Heart left ventricle (tissue), 16 donors: ENCODE data around the gene ECI1. TPM values are rescaled to one million over a fixed set of nuclear protein-coding genes. Genes with fewer than 3 reads are reported as not detected.

Experiments
- ATAC-seq, 4 donors: fragments of 200-7000 bp; cut with Tn5 transposase; one replicate each; pipeline ENCODE4 v1.9.1; 2020 to 2022; ENCODE audit warnings: moderate library complexity in 4 of 4, mild to moderate bottlenecking in 3 of 4, moderate number of reproducible peaks in 1 of 4
- DNase-seq, 5 donors: peaks; one replicate each; pipeline ENCODE4 v3.0.0-alpha.2; 2020
- H3K27ac ChIP-seq, 12 donors: fragments of 200-600 bp; sonication (generic) in 4 of 12; one replicate each; pipeline versions ENCODE4 v1.5.0 to v1.8.0; 2016 to 2022; ENCODE audit warnings: mild to moderate bottlenecking in 2 of 12
- H3K27me3 ChIP-seq, 9 donors: fragments of 200-600 bp; sonication (generic) in 2 of 9; one replicate each; pipeline versions ENCODE4 v1.5.1 to v1.8.0; 2016 to 2022; ENCODE audit warnings: mild to moderate bottlenecking in 3 of 9
- H3K36me3 ChIP-seq, 9 donors: fragments of 200-600 bp; sonication (generic) in 2 of 9; one replicate each; pipeline versions ENCODE4 v1.5.0 to v1.8.0; 2018 to 2022; ENCODE audit warnings: mild to moderate bottlenecking in 2 of 9
- H3K4me1 ChIP-seq, 12 donors: fragments of 200-600 bp; sonication (generic) in 4 of 12; one replicate each; pipeline versions ENCODE4 v1.5.0 to v1.8.0; 2016 to 2022; ENCODE audit warnings: mild to moderate bottlenecking in 3 of 12
- H3K4me3 ChIP-seq, 12 donors: fragments of 200-600 bp; sonication (generic) in 4 of 12; one replicate each; pipeline versions ENCODE4 v1.5.0 to v1.8.0; 2017 to 2022; ENCODE audit warnings: mild to moderate bottlenecking in 9 of 12, moderate library complexity in 4 of 12
- H3K9me3 ChIP-seq, 12 donors: fragments of 200-600 bp; sonication (generic) in 4 of 12; one replicate each; pipeline versions ENCODE4 v1.5.0 to v1.8.0; 2016 to 2022; ENCODE audit warnings: mild to moderate bottlenecking in 1 of 12
- POLR2A ChIP-seq, 2 donors: fragments of 450-650 bp; IDR thresholded peaks; one replicate each; pipeline ENCODE4 v1.6.1; 2017; ENCODE audit warnings: antibody characterized with exemption in 2 of 2, mild to moderate bottlenecking in 2 of 2, moderate library complexity in 2 of 2
- WGBS, 4 donors: extraction: QIAGEN DNeasy Blood & Tissue Kit in 2 of 4; methylation state at CpG; one replicate each; pipeline versions ENCODE4 v1.1.5 to v1.1.7; 2013 to 2018; 5-methylcytosine and 5-hydroxymethylcytosine counted together
- intact Hi-C, 10 donors: fragments of 100-400 bp; cut with DNase I; formaldehyde crosslinking; loops; one replicate each; pipeline versions ENCODE4 v1.11.1 to v1.14.2; 2022
- polyA plus RNA-seq, 2 donors: library from polyadenylated mRNA; stranded (reverse); fragments of 200-250 nt; gene quantifications; one replicate each; pipeline ENCODE4 v1.2.3, GENCODE V29; 2013
- total RNA-seq, 9 donors: library from RNA; depleted of rRNA in 2 of 9; stranded (reverse); fragments of >200 nt in 2 of 9; fragmentation: NEBNext Ultra II Directional in 3 of 9; extraction: Animal tissue kit (Norgen Biotek cat#: 25700) in 3 of 9; gene quantifications; one replicate each; pipeline versions ENCODE4 v1.1.0 to v1.2.4, GENCODE V29; 2016 to 2023
- TF ChIP-seq, protein P1 (sequence below), 12 donors: fragments of 200-600 bp; sonication (generic) in 4 of 12; IDR thresholded peaks; one replicate each; pipeline versions ENCODE4 v1.5.0 to v1.8.0; 2018 to 2022; ENCODE audit warnings: antibody characterized with exemption in 12 of 12, mild to moderate bottlenecking in 5 of 12
- donor health status: ischemic (EF 13 %, LVEDD 7.1; RV severe dilation, severe dysfunction).
- donor health status: healthy with polysubstance abuse.
- donor health status: DM: no; HTN: yes; CAD: no.
- donor health status: DM: no; HTN: no; CAD: no.
- donor health status: ischemic (EF 25% LVEDD 6.9; RV normal size, moderate dysfunction).
- donor health status: ischemic (EF 25% LVEDD 5.7; RV mildly dilated, moderate dysfunction).
- donor health status: healthy.
- donor health status: DM: yes; HTN: yes; CAD: no.
- donor health status: ischemic (EF 35%, LVEDD 5.7; RV mildly dilated, moderate dysfunction).
- donor health status: nonischemic (EF 11% LVEDD 7.7; RV severe dilation, severe dysfunction).
- donor health status: DM: yes; HTN: yes; CAD: no.
- donor health status: PGD.
- donor health status: ischemic (EF 29% LVEDD 5.4; RV normal size, mild dysfunction).
- donor health status: nonischemic (EF 23%, LVEDD 6.1; RV moderate dilation, normal function).

The ECI1 gene
- total and polyA plus RNA-seq, 11 donors = 84.6 to 340 (median 143) TPM

- Histone ChIP-seq H3K36me3 (peaks cover 3 to 64% (median 50%) of the 10 kb centered on the region in 9 donors), H3K27ac (no peak overlapping the region), H3K9me3 (no peaks in the 10 kb centered on the region), H3K4me3 (no peak overlapping the region), H3K4me1 (peaks cover 0 to 31% (median 23%) of the 10 kb centered on the region in 12 donors), H3K27me3 (peaks cover 0 to 24% (median 6%) of the 10 kb centered on the region in 9 donors)
- whole genome bisulfite sequencing, 4 donors = 67 to 80% (median 76%) methylated on average over 11 to 15 of the region's 15 CpGs
- DNase-seq (no peak), ATAC-seq (peak in 2 of 4 donors; percentile 1 to 5)
- TF ChIP-seq, protein P1, sequence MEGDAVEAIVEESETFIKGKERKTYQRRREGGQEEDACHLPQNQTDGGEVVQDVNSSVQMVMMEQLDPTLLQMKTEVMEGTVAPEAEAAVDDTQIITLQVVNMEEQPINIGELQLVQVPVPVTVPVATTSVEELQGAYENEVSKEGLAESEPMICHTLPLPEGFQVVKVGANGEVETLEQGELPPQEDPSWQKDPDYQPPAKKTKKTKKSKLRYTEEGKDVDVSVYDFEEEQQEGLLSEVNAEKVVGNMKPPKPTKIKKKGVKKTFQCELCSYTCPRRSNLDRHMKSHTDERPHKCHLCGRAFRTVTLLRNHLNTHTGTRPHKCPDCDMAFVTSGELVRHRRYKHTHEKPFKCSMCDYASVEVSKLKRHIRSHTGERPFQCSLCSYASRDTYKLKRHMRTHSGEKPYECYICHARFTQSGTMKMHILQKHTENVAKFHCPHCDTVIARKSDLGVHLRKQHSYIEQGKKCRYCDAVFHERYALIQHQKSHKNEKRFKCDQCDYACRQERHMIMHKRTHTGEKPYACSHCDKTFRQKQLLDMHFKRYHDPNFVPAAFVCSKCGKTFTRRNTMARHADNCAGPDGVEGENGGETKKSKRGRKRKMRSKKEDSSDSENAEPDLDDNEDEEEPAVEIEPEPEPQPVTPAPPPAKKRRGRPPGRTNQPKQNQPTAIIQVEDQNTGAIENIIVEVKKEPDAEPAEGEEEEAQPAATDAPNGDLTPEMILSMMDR (IDR thresholded peaks at IDR 0.05) = no peak
- TF ChIP-seq POLR2A (IDR thresholded peaks at IDR 0.05) = no peak
- intact Hi-C loops = no loop called here
Observed at GRCh38 chr16:2238838-2239675, 12.3 kb downstream of the ECI1 start.

DNA sequence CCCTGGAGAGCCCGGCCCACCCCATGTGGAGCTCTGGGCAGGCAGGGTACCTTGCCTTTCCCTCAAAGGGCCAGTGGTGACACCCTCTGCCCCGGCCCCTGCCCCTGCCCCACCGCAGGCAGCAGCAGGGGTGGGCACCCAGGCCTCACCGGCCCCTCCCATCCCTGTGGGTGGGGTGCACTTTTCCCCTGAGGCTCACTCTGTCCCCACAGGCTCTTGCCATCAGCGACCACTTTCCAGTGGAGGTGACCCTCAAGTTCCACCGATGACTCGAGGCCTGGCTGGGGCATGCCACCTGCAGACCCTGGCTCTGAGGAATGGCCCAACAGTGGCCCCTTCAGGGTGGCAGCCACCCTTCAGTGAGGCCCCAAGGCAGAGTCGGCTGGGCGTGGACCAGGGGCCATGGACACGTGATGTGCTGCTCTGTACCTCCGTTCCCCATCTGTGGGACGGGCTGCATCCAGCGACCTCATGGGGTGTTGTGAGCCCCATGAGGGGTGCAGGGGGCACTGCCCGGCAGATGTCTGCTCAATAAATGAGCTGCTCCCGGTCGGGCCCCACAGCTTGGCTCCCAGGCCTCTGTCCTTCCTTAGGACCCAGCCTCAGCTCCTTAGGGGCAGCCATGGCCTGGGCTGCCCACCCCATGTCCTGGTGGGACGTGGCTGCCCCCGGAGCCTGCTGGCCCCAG, 13.1 kb downstream of the ECI1 start:
- no peak for DNase-seq
- no peak overlapping the region for H3K4me3 ChIP-seq
- H3K9me3 ChIP-seq = no peaks in the 10 kb centered on the region
- H3K36me3 ChIP-seq = peaks cover 3 to 63% (median 51%) of the 10 kb centered on the region in 9 donors
- intact Hi-C loops = no loop called here
- TF ChIP-seq, protein P1 (IDR thresholded peaks at IDR 0.05) = no peak
- no peak for TF ChIP-seq POLR2A (IDR thresholded peaks at IDR 0.05)
- H3K27me3 ChIP-seq = peaks cover 0 to 24% (median 6%) of the 10 kb centered on the region in 9 donors
- no peak overlapping the region for H3K27ac ChIP-seq
- 48 to 56% (median 53%) methylated on average over 2 to 18 of the region's 18 CpGs for WGBS, 4 donors
- ATAC-seq = peak in 3 of 4 donors; percentile 19 to 40 (median 22)
- H3K4me1 ChIP-seq = peaks cover 0 to 31% (median 23%) of the 10 kb centered on the region in 12 donors

- Histone ChIP-seq H3K4me1 (peaks cover 0 to 31% (median 23%) of the 10 kb centered on the region in 12 donors), H3K9me3 (no peaks in the 10 kb centered on the region), H3K36me3 (peaks cover 3 to 62% (median 51%) of the 10 kb centered on the region in 9 donors), H3K4me3 (peak overlapping the region in 7 of 12 donors; percentile 1 to 48 (median 38)), H3K27ac (no peak overlapping the region), H3K27me3 (peaks cover 0 to 24% (median 6%) of the 10 kb centered on the region in 9 donors)
- intact Hi-C loops = no loop called here
- ATAC-seq (peak in 3 of 4 donors; percentile 15 to 32 (median 17)), DNase-seq (no peak)
- TF ChIP-seq POLR2A (IDR thresholded peaks at IDR 0.05) = no peak
- TF ChIP-seq, protein P1 (IDR thresholded peaks at IDR 0.05) = no peak
- 6 to 25% (median 11%) methylated on average over 27 to 65 of the region's 65 CpGs for WGBS, 4 donors
Observed at GRCh38 chr16:2237493-2238149, 13.8 kb downstream of the ECI1 start.
